ENCODE results near the gene RAPGEF4.

Gene RAPGEF4

DNA sequence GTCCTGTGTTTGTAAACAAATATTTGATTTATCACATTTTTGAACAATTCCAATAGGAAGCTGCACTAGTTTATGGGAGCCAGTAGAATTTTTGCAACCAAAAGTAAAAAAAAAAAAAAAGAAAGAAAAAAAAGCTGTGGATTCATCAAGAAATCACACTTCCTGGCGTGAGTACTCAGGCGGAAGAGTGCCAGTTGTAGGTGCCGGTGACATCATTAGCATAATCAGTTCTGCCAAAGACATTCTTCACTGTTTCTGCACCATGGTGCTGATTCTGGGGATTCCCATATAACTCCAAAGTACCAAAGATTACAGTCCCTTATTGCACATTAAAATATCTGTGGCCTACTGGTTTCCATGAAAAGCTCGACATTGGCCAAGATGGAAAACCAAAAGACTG lies 32.8 kb downstream of the RAPGEF4 start:
- no peak for DNase-seq (ENCODE audit: low read depth, low spot score)
- no peak overlapping the region for H3K4me3 ChIP-seq (ENCODE audit: low read depth, low read length)
- TF ChIP-seq, protein P1, sequence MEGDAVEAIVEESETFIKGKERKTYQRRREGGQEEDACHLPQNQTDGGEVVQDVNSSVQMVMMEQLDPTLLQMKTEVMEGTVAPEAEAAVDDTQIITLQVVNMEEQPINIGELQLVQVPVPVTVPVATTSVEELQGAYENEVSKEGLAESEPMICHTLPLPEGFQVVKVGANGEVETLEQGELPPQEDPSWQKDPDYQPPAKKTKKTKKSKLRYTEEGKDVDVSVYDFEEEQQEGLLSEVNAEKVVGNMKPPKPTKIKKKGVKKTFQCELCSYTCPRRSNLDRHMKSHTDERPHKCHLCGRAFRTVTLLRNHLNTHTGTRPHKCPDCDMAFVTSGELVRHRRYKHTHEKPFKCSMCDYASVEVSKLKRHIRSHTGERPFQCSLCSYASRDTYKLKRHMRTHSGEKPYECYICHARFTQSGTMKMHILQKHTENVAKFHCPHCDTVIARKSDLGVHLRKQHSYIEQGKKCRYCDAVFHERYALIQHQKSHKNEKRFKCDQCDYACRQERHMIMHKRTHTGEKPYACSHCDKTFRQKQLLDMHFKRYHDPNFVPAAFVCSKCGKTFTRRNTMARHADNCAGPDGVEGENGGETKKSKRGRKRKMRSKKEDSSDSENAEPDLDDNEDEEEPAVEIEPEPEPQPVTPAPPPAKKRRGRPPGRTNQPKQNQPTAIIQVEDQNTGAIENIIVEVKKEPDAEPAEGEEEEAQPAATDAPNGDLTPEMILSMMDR (IDR thresholded peaks at IDR 0.05; ENCODE audit: low read depth, low read length): no peak
- in situ Hi-C loops (cut with HindIII; ENCODE audit: low sequenced_read_pairs): no loop called here

DNA sequence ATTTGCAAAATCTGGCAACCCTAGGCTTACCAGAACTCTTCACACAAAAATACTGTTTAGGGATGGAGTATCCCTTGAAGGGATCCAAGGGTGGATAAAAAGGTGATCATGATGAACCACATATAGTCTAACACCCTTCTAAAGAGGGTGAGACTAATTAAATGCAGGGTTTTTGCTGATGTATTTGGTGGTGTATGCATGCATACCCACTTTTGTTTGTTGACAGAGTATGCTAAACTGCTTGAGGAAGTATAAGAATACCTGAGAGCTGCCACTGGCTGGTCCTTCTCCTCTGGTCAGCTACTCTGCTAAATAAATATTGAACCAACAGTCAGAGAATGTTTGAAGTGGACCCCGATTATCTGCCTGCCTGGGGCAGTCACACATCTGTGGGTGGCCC lies 34.2 kb downstream of the RAPGEF4 start:
- H3K4me3 ChIP-seq (ENCODE audit: low read depth, low read length): no peak overlapping the region
- DNase-seq (ENCODE audit: low read depth, low spot score): no peak
- in situ Hi-C loops (cut with HindIII; ENCODE audit: low sequenced_read_pairs): no loop called here
- TF ChIP-seq, protein P1 (IDR thresholded peaks at IDR 0.05; ENCODE audit: low read depth, low read length): no peak

DNA sequence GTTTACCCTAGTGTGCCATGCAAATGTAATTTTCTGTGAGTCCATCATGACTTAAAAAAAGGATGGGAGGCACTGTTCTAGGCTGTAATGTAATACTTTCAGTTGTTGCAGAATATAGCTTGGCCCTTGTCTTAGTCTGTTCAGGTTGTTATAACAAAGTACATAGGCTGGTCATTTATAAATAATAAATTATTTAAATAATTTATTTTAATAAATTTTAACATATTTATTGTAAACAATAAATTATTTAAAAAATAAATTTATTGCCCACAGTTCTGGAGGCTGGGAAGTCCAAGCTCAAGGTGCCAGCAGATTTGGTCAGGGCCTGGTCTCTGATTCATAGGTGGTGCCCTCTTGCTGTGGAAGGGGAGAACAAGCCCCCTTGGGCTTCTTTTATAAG lies 35.2 kb downstream of the RAPGEF4 start:
- TF ChIP-seq, protein P1 (IDR thresholded peaks at IDR 0.05; ENCODE audit: low read depth, low read length): no peak
- in situ Hi-C loops (cut with HindIII; ENCODE audit: low sequenced_read_pairs): no loop called here
- no peak for DNase-seq (ENCODE audit: low read depth, low spot score)
- no peak overlapping the region for H3K4me3 ChIP-seq (ENCODE audit: low read depth, low read length)

DNA sequence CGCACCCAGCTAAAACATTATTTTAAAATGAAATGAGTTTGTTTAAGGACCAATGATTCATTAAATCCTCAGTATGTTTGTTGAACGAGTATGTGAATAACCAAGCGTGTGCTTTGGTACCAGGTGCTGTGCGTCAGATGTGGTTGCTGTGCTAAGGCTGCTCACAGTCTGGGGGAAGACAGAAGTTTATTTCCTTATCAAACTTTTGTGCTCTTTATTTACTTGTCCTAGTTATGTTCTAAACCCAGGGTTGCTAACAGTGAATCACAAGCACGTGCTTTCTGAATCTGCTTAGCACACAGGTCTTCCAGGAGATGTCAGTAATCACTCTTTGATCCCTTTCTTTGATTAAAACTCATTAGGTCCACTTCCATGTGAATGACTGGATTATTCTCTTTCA lies 37.0 kb downstream of the RAPGEF4 start:
- no peak overlapping the region for H3K4me3 ChIP-seq (ENCODE audit: low read depth, low read length)
- in situ Hi-C loops (cut with HindIII; ENCODE audit: low sequenced_read_pairs): no loop called here
- DNase-seq (ENCODE audit: low read depth, low spot score): peak; percentile 43
- TF ChIP-seq, protein P1 (IDR thresholded peaks at IDR 0.05; ENCODE audit: low read depth, low read length): no peak

DNA sequence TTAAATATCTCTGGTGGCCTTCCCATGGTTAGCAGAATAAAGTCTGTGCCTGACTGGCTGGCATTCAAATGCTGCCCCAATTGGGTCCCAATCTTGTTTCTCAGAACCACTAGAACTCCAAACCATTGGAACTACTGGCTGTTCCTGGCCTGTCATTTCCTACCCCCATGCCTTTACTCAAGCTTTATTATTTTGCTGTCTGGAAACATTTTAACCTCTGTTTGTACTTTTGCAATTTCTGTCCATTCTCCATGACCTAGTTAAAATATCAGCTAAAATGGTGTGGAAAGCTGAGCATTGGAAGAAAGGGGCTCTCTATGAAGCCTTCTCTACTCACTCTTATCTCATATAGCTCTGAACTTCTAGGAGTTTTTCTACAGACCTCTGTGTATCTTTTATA lies 38.7 kb downstream of the RAPGEF4 start:
- H3K4me3 ChIP-seq (ENCODE audit: low read depth, low read length): no peak overlapping the region
- TF ChIP-seq, protein P1 (IDR thresholded peaks at IDR 0.05; ENCODE audit: low read depth, low read length): no peak
- in situ Hi-C loops (cut with HindIII; ENCODE audit: low sequenced_read_pairs): no loop called here
- DNase-seq (ENCODE audit: low read depth, low spot score): no peak

DNA sequence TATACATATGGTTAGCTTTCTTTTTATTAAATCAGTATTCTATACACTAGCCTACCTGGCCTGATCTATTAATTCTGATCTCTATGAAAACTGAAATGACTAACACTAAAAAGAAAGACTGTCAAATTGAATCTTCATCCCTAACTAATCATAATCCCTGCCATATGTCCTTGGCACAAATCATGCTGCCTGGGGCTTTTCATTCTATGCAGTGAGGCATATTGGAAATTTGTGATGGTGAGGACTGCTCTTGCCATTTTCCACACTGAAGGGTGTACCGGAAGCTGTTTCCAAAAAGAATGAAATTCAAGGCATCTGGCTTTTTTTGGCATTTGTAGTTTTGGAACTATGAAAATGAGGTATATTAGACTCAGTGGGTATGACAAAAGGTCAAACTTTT lies 39.7 kb downstream of the RAPGEF4 start:
- no peak overlapping the region for H3K4me3 ChIP-seq (ENCODE audit: low read depth, low read length)
- no peak for DNase-seq (ENCODE audit: low read depth, low spot score)
- in situ Hi-C loops (cut with HindIII; ENCODE audit: low sequenced_read_pairs): no loop called here
- TF ChIP-seq, protein P1 (IDR thresholded peaks at IDR 0.05; ENCODE audit: low read depth, low read length): no peak

DNA sequence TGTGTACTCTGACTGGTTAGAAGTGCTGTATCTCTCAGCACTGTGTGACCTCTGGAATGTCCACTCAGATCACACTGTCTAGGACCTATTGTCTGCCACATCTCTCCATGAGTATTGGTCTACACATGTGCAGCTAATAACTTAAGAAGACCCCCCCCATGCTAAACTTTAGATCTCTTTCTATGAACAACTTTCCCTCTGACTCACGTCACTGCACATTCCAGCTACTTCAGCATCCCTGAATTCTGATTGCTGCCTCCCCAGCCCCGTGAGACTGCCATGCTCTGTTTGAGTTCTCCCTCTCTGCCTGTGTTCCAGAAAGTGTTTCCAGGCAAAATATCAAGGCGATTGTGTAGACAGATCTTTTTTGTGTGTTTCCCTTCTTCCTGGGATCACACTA lies 41.8 kb downstream of the RAPGEF4 start:
- no peak for DNase-seq (ENCODE audit: low read depth, low spot score)
- TF ChIP-seq, protein P1 (IDR thresholded peaks at IDR 0.05; ENCODE audit: low read depth, low read length): no peak
- in situ Hi-C loops (cut with HindIII; ENCODE audit: low sequenced_read_pairs): no loop called here
- H3K4me3 ChIP-seq (ENCODE audit: low read depth, low read length): no peak overlapping the region
